HepG2 (cell line): ENCODE measurements around the gene CD300A. TPM values are rescaled to one million over a fixed set of nuclear protein-coding genes. Genes with fewer than 3 reads are reported as not detected.
A peak's percentile ranks its signal among the peaks of the same experiment; 100 is the strongest.

Experiments
- AKAP8 ChIP-seq: sonication (generic); formaldehyde crosslinking; IDR thresholded peaks from 2 replicates; pipeline ENCODE4 v1.5.1; 2020; ENCODE audit warnings: mild to moderate bottlenecking, missing genetic modification reagents
- CBFB ChIP-seq: sonication (generic); formaldehyde crosslinking; IDR thresholded peaks from 2 replicates; pipeline ENCODE4 v1.4.0; 2020; ENCODE audit warnings: missing genetic modification reagents
- CREBL2 ChIP-seq: sonication (generic); formaldehyde crosslinking; IDR thresholded peaks from 2 replicates; pipeline ENCODE4 v1.8.1; 2023; ENCODE audit warnings: missing genetic modification reagents, mild to moderate bottlenecking, borderline replicate concordance
- DMTF1 ChIP-seq: sonication (generic); formaldehyde crosslinking; IDR thresholded peaks from 2 replicates; pipeline ENCODE4 v1.4.0; 2020; ENCODE audit warnings: mild to moderate bottlenecking, missing genetic modification reagents
- KLF13 ChIP-seq: sonication (generic); formaldehyde crosslinking; IDR thresholded peaks from 2 replicates; pipeline ENCODE4 v1.4.0; 2020; ENCODE audit warnings: mild to moderate bottlenecking, missing genetic modification reagents
- LCORL ChIP-seq, 2 experiments: fragments of 450-650 bp in 1 of 2; sonication (generic) in 1 of 2; formaldehyde crosslinking in 1 of 2; IDR thresholded peaks; 2 replicates each; pipeline versions ENCODE4 v1.5.0 to v1.6.1; 2017 to 2020; ENCODE audit warnings: antibody characterized with exemption in 1 of 2, missing genetic modification reagents in 1 of 2
- MIXL1 ChIP-seq: IDR thresholded peaks from 2 replicates; pipeline ENCODE4 v1.6.1; 2016
- MTA1 ChIP-seq: sonication (generic); formaldehyde crosslinking; IDR thresholded peaks from 2 replicates; pipeline ENCODE4 v1.4.0; 2020; ENCODE audit warnings: missing genetic modification reagents, mild to moderate bottlenecking, borderline replicate concordance
- NFAT5 ChIP-seq: sonication (generic); formaldehyde crosslinking; IDR thresholded peaks from 2 replicates; pipeline ENCODE4 v1.4.0; 2020; ENCODE audit warnings: missing genetic modification reagents
- NFATC3 ChIP-seq: sonication (generic); formaldehyde crosslinking; IDR thresholded peaks from 2 replicates; pipeline ENCODE4 v1.5.1; 2020; ENCODE audit warnings: mild to moderate bottlenecking, missing genetic modification reagents
- TAF1 ChIP-seq: sonication (generic); formaldehyde crosslinking; IDR thresholded peaks from 2 replicates; pipeline ENCODE4 v1.4.0; 2020; ENCODE audit warnings: missing genetic modification reagents
- U2AF2 ChIP-seq: fragments of 200-400 bp; formaldehyde crosslinking; IDR thresholded peaks from 2 replicates; pipeline ENCODE4 v1.6.1; 2017; ENCODE audit warnings: low read depth, mild to moderate bottlenecking, low read length
- ZBTB7A ChIP-seq: sonication (generic); formaldehyde crosslinking; IDR thresholded peaks from 2 replicates; pipeline ENCODE4 v1.8.0; 2022; ENCODE audit warnings: mild to moderate bottlenecking, missing genetic modification reagents
- ZNF430 ChIP-seq: sonication (generic); formaldehyde crosslinking; IDR thresholded peaks from 2 replicates; pipeline ENCODE4 v1.9.0; 2021; ENCODE audit warnings: mild to moderate bottlenecking, missing genetic modification reagents
- ZNF556 ChIP-seq: sonication (generic); formaldehyde crosslinking; IDR thresholded peaks from 2 replicates; pipeline ENCODE4 v1.4.0; 2020; ENCODE audit warnings: mild to moderate bottlenecking, missing genetic modification reagents, borderline replicate concordance
- ZNF709 ChIP-seq: sonication (generic); formaldehyde crosslinking; IDR thresholded peaks from 2 replicates; pipeline ENCODE4 v1.5.0; 2020; ENCODE audit warnings: mild to moderate bottlenecking, missing genetic modification reagents
- ZNF841 ChIP-seq: sonication (generic); formaldehyde crosslinking; IDR thresholded peaks from 2 replicates; pipeline ENCODE4 v1.8.1; 2023; ENCODE audit warnings: missing genetic modification reagents, borderline replicate concordance
- ZSCAN29 ChIP-seq: sonication (generic); formaldehyde crosslinking; conservative IDR thresholded peaks from 2 replicates; pipeline ENCODE4 v1.4.0; 2020; ENCODE audit warnings: mild to moderate bottlenecking, missing genetic modification reagents
- polyA plus RNA-seq, 8 experiments: library from polyadenylated mRNA; depleted of rRNA in 3 of 8; stranded (reverse) in 7 of 8; unstranded in 1 of 8; fragments of >200 nt; fragmentation: Illumina TruSeq in 4 of 8; extraction: Trizol in 4 of 8; gene quantifications; 2 replicates each; pipeline versions ENCODE4 v1.2.1 to v1.2.3, GENCODE V29; 2011 to 2016; ENCODE audit warnings: low read depth in 4 of 8, missing spikeins in 1 of 8, mixed read lengths in 1 of 8; ENCODE audit not compliant: insufficient read depth in 1 of 8
- total RNA-seq, 5 experiments: library from RNA; depleted of rRNA; stranded (reverse); fragments of >200 nt; fragmentation: Illumina TruSeq; extraction: Trizol; gene quantifications; 2 replicates each; pipeline ENCODE4 v1.2.3, GENCODE V29; 2016; ENCODE audit warnings: low read depth in 1 of 5
- TF ChIP-seq, protein P1 (sequence below): sonication (generic); formaldehyde crosslinking; IDR thresholded peaks from 2 replicates; pipeline ENCODE4 v1.4.0; 2020; ENCODE audit warnings: mild to moderate bottlenecking, low read depth, missing genetic modification reagents

The CD300A gene
- total and polyA plus RNA-seq, 2 of the 13 experiments (the other 11 are each of a cell fraction or from before 2014, with no cell fraction given) = not detected

GRCh38 chr17:74442670-74443515 is 23.5 kb upstream of the CD300A start (continued):
- TF ChIP-seq NFAT5 = peak; percentile 39; the same call in 1 of the 2 replicates
- TF ChIP-seq CBFB = peak; percentile 64; the same call in 1 of the 2 replicates
- peak; percentile 72; the same call in 1 of the 2 replicates for TF ChIP-seq U2AF2
- TF ChIP-seq ZBTB7A = peak; percentile 95; the same call in 1 of the 2 replicates
- TF ChIP-seq TAF1 (CRISPR knock-in tag) = peak; percentile 82
- TF ChIP-seq LCORL (IDR thresholded peaks at IDR 0.05) = peak; percentile 25; the same call in 1 of the 2 replicates
- TF ChIP-seq LCORL (CRISPR knock-in tag; IDR thresholded peaks at IDR 0.05) = peak; percentile 100
- no peak for TF ChIP-seq KLF13 (CRISPR knock-in tag)
- no peak; the same call in 1 of the 2 replicates for TF ChIP-seq ZNF709
- TF ChIP-seq NFATC3 = peak; percentile 99
- peak; percentile 90 for TF ChIP-seq ZNF556 (CRISPR knock-in tag)
- peak; percentile 84 for TF ChIP-seq AKAP8 (CRISPR knock-in tag)
- TF ChIP-seq ZNF841 (CRISPR knock-in tag) = no peak
- TF ChIP-seq MTA1 (CRISPR knock-in tag) = peak; percentile 98
- TF ChIP-seq ZNF430 (CRISPR knock-in tag) = no peak
- TF ChIP-seq CREBL2 (CRISPR knock-in tag) = no peak; the same call in 1 of the 2 replicates
- TF ChIP-seq, protein P1, sequence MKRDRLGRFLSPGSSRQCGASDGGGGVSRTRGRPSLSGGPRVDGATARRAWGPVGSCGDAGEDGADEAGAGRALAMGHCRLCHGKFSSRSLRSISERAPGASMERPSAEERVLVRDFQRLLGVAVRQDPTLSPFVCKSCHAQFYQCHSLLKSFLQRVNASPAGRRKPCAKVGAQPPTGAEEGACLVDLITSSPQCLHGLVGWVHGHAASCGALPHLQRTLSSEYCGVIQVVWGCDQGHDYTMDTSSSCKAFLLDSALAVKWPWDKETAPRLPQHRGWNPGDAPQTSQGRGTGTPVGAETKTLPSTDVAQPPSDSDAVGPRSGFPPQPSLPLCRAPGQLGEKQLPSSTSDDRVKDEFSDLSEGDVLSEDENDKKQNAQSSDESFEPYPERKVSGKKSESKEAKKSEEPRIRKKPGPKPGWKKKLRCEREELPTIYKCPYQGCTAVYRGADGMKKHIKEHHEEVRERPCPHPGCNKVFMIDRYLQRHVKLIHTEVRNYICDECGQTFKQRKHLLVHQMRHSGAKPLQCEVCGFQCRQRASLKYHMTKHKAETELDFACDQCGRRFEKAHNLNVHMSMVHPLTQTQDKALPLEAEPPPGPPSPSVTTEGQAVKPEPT = peak; percentile 97
- peak; percentile 95 for TF ChIP-seq DMTF1
- TF ChIP-seq ZSCAN29 = peak; percentile 75
- peak; percentile 90 for TF ChIP-seq MIXL1 (CRISPR knock-in tag)
